Fibroblast of peridontal ligament (primary cell): ENCODE data around the gene HDAC9.

Experiments
- DNase-seq: peaks from one replicate; pipeline ENCODE4 v3.0.0-alpha.2; 2010; ENCODE audit errors: extremely low read depth

Gene HDAC9

DNA sequence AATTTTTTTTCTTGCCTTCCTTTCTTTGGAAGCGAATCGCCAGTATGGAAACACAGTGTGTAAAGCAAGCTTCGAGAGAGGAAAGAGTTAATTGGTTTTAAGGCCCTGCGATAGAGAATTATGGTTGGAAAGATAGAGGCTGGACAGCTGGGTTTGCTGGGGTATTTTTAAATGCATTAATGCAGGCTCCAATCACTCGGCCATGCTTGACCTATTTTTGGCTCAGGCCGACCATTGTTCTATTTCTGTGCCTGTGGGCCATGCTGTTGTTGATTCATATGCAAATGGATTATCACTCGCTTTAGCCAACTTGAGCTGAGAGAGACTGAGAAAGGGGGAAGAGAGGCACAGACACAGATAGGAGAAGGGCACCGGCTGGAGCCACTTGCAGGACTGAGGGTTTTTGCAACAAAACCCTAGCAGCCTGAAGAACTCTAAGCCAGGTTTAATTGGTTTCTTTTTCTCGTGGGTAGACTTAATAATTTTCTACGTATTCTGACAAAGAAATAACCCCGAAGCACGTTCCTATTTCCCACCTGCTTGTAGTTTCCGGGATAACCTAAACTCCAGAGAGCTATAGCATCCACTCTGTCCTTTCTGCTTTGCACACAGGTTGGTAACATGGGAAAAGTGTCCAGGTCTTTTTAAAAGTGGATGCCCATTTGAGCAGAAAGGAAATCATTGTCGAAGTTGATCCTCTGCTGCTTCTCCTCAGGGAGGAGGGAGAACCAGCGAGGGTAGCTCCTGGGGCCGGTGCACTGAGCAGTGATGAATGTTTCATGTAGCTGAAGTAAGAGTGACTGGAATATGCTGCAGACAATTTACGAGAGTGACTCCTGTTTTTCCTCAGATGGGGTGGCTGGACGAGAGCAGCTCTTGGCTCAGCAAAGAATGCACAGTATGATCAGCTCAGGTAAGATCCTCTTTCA is at the start of gene HDAC9:
HDAC9 (plus strand) TSS at position 338 of the 929 bp plus-strand sequence; CDS start at position 892, 554 bp downstream.
- DNase-seq = peak; percentile 72

DNA sequence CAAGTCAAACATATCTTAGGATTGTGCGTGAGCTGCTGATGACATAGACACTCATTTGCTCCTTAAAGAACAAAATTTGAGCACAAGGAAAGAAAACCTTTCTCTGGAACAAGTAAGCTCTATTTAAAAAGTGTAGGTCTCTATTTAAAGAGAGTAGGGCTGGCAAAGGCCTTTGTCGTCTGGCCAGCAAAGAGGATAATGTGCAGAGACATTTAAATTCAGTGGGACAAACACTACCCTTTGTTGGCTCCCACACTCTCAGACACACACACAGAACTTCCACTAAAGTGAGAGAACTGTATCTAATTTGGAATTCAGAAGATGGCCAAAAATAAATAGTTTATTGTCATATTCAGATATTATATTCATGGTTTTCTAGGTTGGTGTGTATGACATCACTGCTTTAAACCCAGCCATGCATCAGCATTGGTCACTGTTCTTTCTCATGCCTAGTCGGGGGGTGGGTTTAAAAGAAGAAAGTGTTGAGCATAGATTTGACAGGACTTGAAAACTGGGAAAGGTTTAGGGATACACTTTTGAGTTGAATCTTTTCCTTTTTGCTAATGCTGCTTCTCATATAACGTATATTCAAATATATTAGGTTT is 49.5 kb upstream of the HDAC9 start:
- DNase-seq = no peak

- DNase-seq = peak; percentile 63
These were observed 45.5 kb upstream of the HDAC9 start for GRCh38 chr7:18450019-18450418.

GRCh38 chr7:18455606-18456005 is 39.9 kb upstream of the HDAC9 start:
- no peak for DNase-seq

DNA sequence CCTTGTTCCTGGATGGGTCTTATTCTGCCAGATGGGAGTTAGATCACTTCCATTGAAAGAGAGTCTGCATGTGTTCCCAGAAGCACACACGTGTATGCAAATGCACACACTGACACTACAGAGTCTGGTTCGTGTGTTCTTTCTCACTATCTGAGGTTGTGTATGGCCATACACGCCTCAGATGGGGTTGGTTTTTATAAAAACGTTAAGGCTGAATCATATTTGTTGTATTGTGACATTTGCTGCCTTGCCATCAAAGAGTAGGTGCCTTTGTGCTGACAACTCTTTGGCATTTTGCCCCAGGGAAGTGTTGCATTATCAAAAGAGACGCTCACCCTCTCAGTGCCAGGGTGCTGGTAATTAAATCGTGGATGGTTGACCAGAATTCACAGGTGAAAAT is 37.7 kb upstream of the HDAC9 start:
- DNase-seq = no peak

DNA sequence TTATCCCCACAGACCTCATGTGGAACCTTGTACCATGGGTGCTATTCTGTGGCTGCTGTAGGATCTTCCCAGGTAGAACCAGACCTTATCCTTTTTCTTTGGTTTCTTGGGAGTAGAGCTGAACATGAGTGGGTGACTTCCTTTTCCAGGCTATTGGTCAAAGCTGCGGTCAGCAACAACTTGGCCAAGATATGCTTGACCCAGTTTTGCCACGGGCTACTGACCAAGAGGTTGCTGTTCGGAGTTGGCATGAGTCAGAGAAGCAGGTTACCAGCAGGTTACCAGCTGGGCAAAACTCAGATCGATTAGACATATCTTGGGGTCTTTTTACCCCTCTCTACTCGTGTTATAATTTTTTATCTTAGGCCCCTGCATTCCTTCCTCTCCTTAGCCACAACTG is 36.7 kb upstream of the HDAC9 start:
- DNase-seq = peak; percentile 39

DNA sequence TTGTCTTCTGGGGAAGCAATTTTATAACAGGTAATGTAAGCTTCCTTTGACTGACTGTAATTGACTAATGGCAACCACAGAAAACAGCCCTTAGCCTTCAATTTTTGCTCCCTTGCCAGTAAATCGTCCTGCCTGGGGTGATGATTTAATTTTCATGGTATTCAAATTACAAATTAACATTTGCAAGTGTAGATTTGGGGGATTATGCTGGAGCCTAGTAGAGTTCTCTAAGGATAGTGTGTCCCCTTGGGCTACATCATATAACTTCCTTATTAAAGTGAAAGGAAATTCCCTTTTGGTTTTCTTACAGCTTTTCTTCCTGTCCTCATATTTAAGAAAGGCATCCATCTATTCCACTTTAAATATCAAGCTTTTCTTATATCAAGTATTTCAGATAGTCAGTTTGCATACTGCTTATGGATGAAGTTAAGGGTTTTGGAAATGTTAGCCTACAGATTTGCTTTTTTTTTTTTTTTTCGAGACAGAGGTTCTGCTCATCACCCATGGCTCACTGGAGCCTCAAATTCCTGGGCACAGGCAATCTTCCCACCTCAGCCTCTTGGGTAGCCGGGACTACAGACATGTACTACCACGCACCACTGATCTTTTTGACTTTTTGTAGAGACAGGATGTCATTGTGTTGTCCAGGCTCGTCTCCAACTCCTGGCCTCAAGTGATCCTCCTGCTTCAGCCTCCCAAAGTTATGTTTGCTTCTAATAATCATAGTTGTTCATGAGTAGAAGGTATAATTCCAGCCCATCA is 35.9 kb upstream of the HDAC9 start:
- no peak for DNase-seq

DNA sequence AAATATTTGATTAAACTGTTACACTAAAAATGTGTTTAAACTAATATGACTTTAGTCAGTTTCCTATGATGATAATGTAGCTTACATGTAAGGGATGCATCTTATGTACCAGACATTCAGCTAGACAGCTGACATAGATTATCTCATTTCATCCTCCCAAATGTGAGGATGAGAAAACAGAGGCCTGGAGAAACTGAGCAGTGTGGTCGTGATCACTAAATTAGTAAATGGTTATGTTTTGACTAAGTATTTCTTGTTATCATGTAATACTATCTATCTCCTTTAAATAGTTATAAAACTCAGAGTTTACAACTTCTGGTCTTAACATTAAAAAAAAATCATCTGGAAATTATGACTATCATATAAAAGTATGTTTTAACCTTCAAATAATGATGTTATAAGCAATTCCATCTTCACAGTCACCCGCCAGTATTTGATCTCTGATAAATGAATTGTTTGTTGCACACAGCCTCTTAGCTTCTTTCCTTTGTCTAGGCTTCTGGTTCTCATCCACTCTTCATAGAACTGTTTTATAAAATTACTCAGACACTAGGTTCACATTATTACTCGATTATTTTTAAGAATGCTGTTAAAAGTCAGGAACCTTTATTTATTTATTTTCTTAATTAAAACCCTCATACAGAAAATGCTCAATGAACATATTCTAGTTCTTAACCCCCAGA is 33.6 kb upstream of the HDAC9 start:
- DNase-seq = no peak

- no peak for DNase-seq
These were observed 30.7 kb upstream of the HDAC9 start for GRCh38 chr7:18464830-18465229.

- no peak for DNase-seq
These were observed 28.5 kb upstream of the HDAC9 start for GRCh38 chr7:18467011-18467410.

GRCh38 chr7:18468795-18469194 is 26.8 kb upstream of the HDAC9 start:
- DNase-seq = no peak

GRCh38 chr7:18469316-18469715 is 26.2 kb upstream of the HDAC9 start:
- no peak for DNase-seq

DNA sequence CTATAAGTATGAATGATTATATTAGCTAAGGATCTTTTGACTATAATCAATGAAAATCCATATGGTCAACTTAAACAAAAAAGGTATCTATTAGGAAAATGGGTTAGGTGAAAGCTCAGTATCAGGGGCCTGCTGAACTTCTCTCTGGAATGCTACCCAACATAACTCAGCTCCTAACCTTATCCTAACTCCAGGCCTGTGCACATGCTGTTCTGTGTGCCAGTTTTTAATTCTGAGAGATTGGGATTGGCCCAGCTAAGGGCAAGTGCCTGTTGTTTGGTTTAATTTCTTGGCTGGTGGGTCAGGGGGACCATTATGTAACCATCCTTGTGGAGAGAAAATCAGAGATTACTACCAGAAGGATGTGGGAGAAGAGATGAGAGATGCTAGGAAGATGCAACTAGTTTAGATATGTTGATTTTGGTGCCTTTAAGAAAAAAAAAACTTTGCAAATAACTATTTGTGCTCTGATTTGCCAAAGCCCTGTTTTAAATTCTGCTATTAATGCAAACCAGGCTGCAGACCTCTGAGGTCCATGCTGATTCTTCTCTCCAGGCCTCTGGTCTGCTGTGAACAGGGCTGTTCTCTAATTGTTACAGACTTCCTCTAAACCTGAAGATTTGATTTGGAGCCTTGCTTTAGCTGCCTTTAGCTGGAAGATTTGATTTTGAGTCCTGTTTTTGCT is 23.9 kb upstream of the HDAC9 start:
- no peak for DNase-seq

- DNase-seq = no peak
These were observed 23.4 kb upstream of the HDAC9 start for GRCh38 chr7:18472161-18472483.

- no peak for DNase-seq
These were observed 22.4 kb upstream of the HDAC9 start for GRCh38 chr7:18473119-18473518.

DNA sequence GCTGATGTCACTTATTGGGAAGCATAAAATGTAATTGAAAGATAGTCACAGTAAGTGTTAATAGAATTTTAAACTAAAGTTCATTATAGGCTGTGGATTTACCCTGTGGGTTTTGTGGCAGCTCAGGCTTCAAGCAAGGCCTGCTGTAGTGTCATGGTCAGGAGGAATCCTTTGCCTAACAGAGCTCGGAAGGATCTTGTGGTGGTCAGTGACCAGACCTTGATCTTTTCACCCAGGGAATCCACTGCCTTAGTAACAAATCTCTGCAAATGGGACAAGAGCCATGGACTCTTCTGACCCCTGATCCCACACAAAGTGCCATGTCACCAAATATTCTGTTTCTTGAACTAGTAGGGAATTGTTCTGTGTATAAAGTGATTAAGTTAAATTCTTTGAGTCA is 20.6 kb upstream of the HDAC9 start:
- DNase-seq = no peak

DNA sequence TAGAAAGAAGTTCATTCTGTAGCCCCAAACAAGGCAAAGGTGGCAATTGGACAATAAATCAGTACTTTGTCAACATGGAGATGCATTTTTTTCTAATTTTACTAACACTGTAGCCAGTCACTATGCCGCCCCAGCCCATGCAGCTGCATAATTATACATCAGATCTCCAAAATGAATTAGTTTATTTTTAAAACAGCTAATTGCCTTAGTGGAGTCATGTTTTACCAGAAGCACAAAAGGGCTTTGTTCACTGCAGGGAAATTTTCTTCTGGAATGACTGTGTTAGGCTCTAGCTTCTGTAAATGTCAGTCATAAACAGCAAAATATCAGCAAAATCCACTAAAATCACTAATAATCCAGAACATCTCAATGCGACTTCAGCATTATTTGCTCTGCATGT is 20.1 kb upstream of the HDAC9 start:
- no peak for DNase-seq

- DNase-seq = no peak
These were observed 13.8 kb upstream of the HDAC9 start for GRCh38 chr7:18481776-18482175.

GRCh38 chr7:18488049-18488448 is 7.5 kb upstream of the HDAC9 start:
- DNase-seq = no peak

- no peak for DNase-seq
These were observed 5.9 kb upstream of the HDAC9 start for GRCh38 chr7:18489624-18490023.

DNA sequence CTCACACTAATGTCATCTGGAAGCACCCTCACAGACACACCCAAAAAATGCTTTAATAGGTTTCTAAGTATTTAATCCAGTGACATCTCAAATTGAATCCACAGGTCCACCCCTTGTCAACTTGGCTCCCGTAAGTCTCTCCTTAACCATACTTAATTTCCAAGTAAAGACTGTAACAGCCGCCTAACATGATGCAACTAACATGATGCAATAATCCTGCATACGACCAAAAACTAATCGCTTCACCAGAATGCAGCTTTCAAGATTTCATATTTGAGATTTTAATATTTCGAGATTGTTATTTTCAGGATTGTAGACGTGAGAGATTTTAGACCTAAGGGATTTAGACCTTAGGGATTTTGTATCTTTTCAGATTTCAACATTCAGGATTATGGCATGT is 3.7 kb upstream of the HDAC9 start:
- DNase-seq = no peak

GRCh38 chr7:18494406-18494805 is 1.1 kb upstream of the HDAC9 start:
- no peak for DNase-seq
